PFSK-1 (cell line): ENCODE results near the gene SULT1B1.

Experiments
- FOXP2 ChIP-seq: optimal IDR thresholded peaks from 2 replicates; pipeline ENCODE3; 2011; ENCODE audit warnings: borderline replicate concordance, control low read depth, inconsistent platforms; ENCODE audit not compliant: insufficient read depth; ENCODE audit errors: extremely low read length, extremely low read depth
- POLR2AphosphoS5 ChIP-seq: IDR thresholded peaks from 2 replicates; pipeline ENCODE4 v1.6.1; 2012; ENCODE audit warnings: low read depth, mild to moderate bottlenecking, control low read depth, low read length, moderate library complexity
- REST ChIP-seq, 2 experiments: IDR thresholded peaks; 2 replicates each; pipeline versions ENCODE4 v1.6.1 to v1.8.0; 2011 to 2012; ENCODE audit warnings: low read depth in 2 of 2, low read length in 2 of 2, control low read depth in 1 of 2, inconsistent platforms in 1 of 2, mild to moderate bottlenecking in 1 of 2, moderate library complexity in 1 of 2; ENCODE audit not compliant: insufficient read depth in 1 of 2
- SIN3A ChIP-seq: IDR thresholded peaks from 2 replicates; pipeline ENCODE4 v1.6.1; 2012; ENCODE audit warnings: mild to moderate bottlenecking, low read length, moderate library complexity, borderline replicate concordance; ENCODE audit not compliant: insufficient read depth
- TAF1 ChIP-seq: IDR thresholded peaks from 2 replicates; pipeline ENCODE4 v1.6.1; 2012; ENCODE audit warnings: low read length, control low read depth, borderline replicate concordance; ENCODE audit not compliant: insufficient read depth

SULT1B1 gene

DNA sequence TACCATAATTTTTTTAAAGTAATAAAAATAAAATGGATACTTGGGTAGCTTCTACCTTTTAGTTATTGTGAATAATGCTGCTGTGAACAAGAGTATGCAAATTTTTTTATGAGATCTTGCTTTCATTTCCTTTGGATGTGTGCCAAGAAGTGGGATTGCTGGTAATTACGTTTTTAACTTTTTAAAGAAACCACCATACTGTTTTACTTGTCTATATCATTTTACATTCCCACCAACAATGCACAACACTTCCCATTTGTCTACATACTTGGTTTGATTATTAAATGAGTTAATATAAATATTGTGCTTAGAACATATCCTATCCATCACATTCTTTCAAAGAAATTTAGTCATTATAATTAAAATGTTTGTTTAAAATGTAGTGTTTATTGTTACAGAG is 3.9 kb upstream of the SULT1B1 start:
- TF ChIP-seq REST (IDR thresholded peaks at IDR 0.05; ENCODE audit: insufficient read depth in 1 of 2, low read depth in 2 of 2, low read length in 2 of 2) (no peak), FOXP2 (no peak), POLR2AphosphoS5 (no peak), SIN3A (no peak), TAF1 (no peak)

GRCh38 chr4:69763233-69763632 is 2.8 kb upstream of the SULT1B1 start:
- TF ChIP-seq POLR2AphosphoS5 (no peak), TAF1 (no peak), SIN3A (no peak), FOXP2 (no peak), REST (IDR thresholded peaks at IDR 0.05; ENCODE audit: insufficient read depth in 1 of 2, low read depth in 2 of 2, low read length in 2 of 2) (no peak)

- TF ChIP-seq POLR2AphosphoS5, result no peak
- no peak for TF ChIP-seq SIN3A
- TF ChIP-seq FOXP2, result no peak
- no peak for TF ChIP-seq REST (IDR thresholded peaks at IDR 0.05; ENCODE audit: insufficient read depth in 1 of 2, low read depth in 2 of 2, low read length in 2 of 2)
- no peak for TF ChIP-seq TAF1
These were observed 1.2 kb downstream of the SULT1B1 start for GRCh38 chr4:69759189-69759604.

- no peak for TF ChIP-seq REST (IDR thresholded peaks at IDR 0.05; ENCODE audit: insufficient read depth in 1 of 2, low read depth in 2 of 2, low read length in 2 of 2)
- no peak for TF ChIP-seq POLR2AphosphoS5
- no peak for TF ChIP-seq SIN3A
- no peak for TF ChIP-seq FOXP2
- no peak for TF ChIP-seq TAF1
These were observed 3.0 kb downstream of the SULT1B1 start for GRCh38 chr4:69757464-69757863.

GRCh38 chr4:69754926-69755580 is 5.4 kb downstream of the SULT1B1 start:
- TF ChIP-seq POLR2AphosphoS5 (no peak), TAF1 (no peak), REST (IDR thresholded peaks at IDR 0.05; ENCODE audit: insufficient read depth in 1 of 2, low read depth in 2 of 2, low read length in 2 of 2) (no peak), SIN3A (no peak), FOXP2 (no peak)
